DND-41 (cell line): ENCODE results near the gene ARHGAP28.

ENCODE experiments used
- ATAC-seq: fragments of 200-7000 bp; cut with Tn5 transposase; 3 replicates; pipeline ENCODE4 v1.9.1; 2021; ENCODE audit warnings: low read depth; ENCODE audit not compliant: insufficient read depth
- DNase-seq: peaks from one replicate; pipeline ENCODE4 v3.0.0-alpha.2; 2020
- H2AFZ ChIP-seq: 2 replicates; pipeline ENCODE4 v1.6.0; 2012; ENCODE audit warnings: low read depth, low read length
- H3K27ac ChIP-seq: 2 replicates; pipeline ENCODE4 v1.5.1; 2012; ENCODE audit warnings: low read length, inconsistent platforms
- H3K27me3 ChIP-seq: fragments of 200-600 bp; sonication (generic); 2 replicates; pipeline ENCODE4 v1.6.0; 2012; ENCODE audit warnings: low read length, mild to moderate bottlenecking, inconsistent platforms; ENCODE audit not compliant: insufficient read depth, poor library complexity
- H3K36me3 ChIP-seq: 2 replicates; pipeline ENCODE4 v1.5.1; 2012; ENCODE audit warnings: low read length, inconsistent platforms; ENCODE audit not compliant: insufficient read depth
- H3K4me1 ChIP-seq: 2 replicates; pipeline ENCODE4 v1.5.1; 2012; ENCODE audit warnings: mild to moderate bottlenecking, low read length; ENCODE audit not compliant: insufficient read depth
- H3K4me2 ChIP-seq: 2 replicates; pipeline ENCODE4 v1.6.0; 2012; ENCODE audit warnings: mild to moderate bottlenecking, moderate library complexity, low read length, inconsistent platforms; ENCODE audit not compliant: insufficient read depth
- H3K4me3 ChIP-seq, 2 experiments: fragments of 200-600 bp in 1 of 2; shearing (Covaris generic) in 1 of 2; 2 replicates each; pipeline ENCODE4 v1.5.1; 2012 to 2016; ENCODE audit warnings: inconsistent platforms in 2 of 2, low read length in 2 of 2, mild to moderate bottlenecking in 2 of 2, low read depth in 1 of 2, moderate library complexity in 1 of 2
- H3K79me2 ChIP-seq: 2 replicates; pipeline ENCODE4 v1.6.0; 2012; ENCODE audit warnings: low read length, inconsistent platforms; ENCODE audit not compliant: insufficient read depth
- H3K9ac ChIP-seq: 2 replicates; pipeline ENCODE4 v1.6.0; 2012; ENCODE audit warnings: low read depth, mild to moderate bottlenecking, inconsistent platforms, low read length, moderate library complexity
- H3K9me3 ChIP-seq: 2 replicates; pipeline ENCODE4 v1.5.1; 2012; ENCODE audit warnings: low read length, moderate library complexity, mild to moderate bottlenecking, inconsistent platforms; ENCODE audit not compliant: insufficient read depth, severe bottlenecking
- H4K20me1 ChIP-seq: 2 replicates; pipeline ENCODE4 v1.6.0; 2012; ENCODE audit warnings: low read length; ENCODE audit not compliant: insufficient read depth
- CTCF ChIP-seq: IDR thresholded peaks from 2 replicates; pipeline ENCODE4 v1.5.1; 2012; ENCODE audit warnings: borderline replicate concordance, low read length, moderate library complexity, mild to moderate bottlenecking; ENCODE audit not compliant: poor library complexity, severe bottlenecking; ENCODE audit errors: extremely low read depth
- EZH2 ChIP-seq: IDR thresholded peaks from 3 replicates; pipeline ENCODE4 v1.6.1; 2012; ENCODE audit warnings: borderline replicate concordance, low read depth, mild to moderate bottlenecking, moderate library complexity, low read length, inconsistent platforms; ENCODE audit not compliant: severe bottlenecking

ARHGAP28 gene

GRCh38 chr18:6782861-6783260 lies 53.3 kb downstream of the ARHGAP28 start:
- no peak for DNase-seq
- no peaks in the 10 kb centered on the region for H3K4me1 ChIP-seq
- H3K79me2 ChIP-seq = no peaks in the 10 kb centered on the region
- no peak overlapping the region for H2AFZ ChIP-seq
- no peak for ATAC-seq
- H3K4me2 ChIP-seq = no peak overlapping the region
- H4K20me1 ChIP-seq = no peaks in the 10 kb centered on the region
- H3K36me3 ChIP-seq = no peaks in the 10 kb centered on the region
- H3K27ac ChIP-seq = no peak overlapping the region
- no peak overlapping the region for H3K4me3 ChIP-seq
- no peak for TF ChIP-seq EZH2
- no peak for TF ChIP-seq CTCF
- H3K27me3 ChIP-seq = no peaks in the 10 kb centered on the region
- no peaks in the 10 kb centered on the region for H3K9me3 ChIP-seq
- H3K9ac ChIP-seq = no peak overlapping the region

GRCh38 chr18:6784046-6784445 lies 54.5 kb downstream of the ARHGAP28 start:
- Histone ChIP-seq H3K9ac (no peak overlapping the region), H3K4me1 (no peaks in the 10 kb centered on the region), H3K4me3 (no peak overlapping the region), H3K79me2 (no peaks in the 10 kb centered on the region), H2AFZ (no peak overlapping the region), H3K27ac (no peak overlapping the region), H3K4me2 (no peak overlapping the region), H3K36me3 (no peaks in the 10 kb centered on the region), H3K9me3 (no peaks in the 10 kb centered on the region), H4K20me1 (no peaks in the 10 kb centered on the region), H3K27me3 (no peaks in the 10 kb centered on the region)
- DNase-seq = no peak
- TF ChIP-seq EZH2 (no peak), CTCF (no peak)
- ATAC-seq = no peak

GRCh38 chr18:6785001-6785400 lies 55.5 kb downstream of the ARHGAP28 start:
- no peak overlapping the region for H3K4me3 ChIP-seq
- H3K4me1 ChIP-seq = no peaks in the 10 kb centered on the region
- H4K20me1 ChIP-seq = no peaks in the 10 kb centered on the region
- H3K9ac ChIP-seq = no peak overlapping the region
- no peak overlapping the region for H3K27ac ChIP-seq
- H3K36me3 ChIP-seq = no peaks in the 10 kb centered on the region
- DNase-seq = no peak
- TF ChIP-seq CTCF = no peak
- no peak for TF ChIP-seq EZH2
- no peaks in the 10 kb centered on the region for H3K9me3 ChIP-seq
- H2AFZ ChIP-seq = no peak overlapping the region
- H3K4me2 ChIP-seq = no peak overlapping the region
- no peaks in the 10 kb centered on the region for H3K27me3 ChIP-seq
- H3K79me2 ChIP-seq = no peaks in the 10 kb centered on the region
- no peak for ATAC-seq

GRCh38 chr18:6785411-6785810 lies 55.9 kb downstream of the ARHGAP28 start:
- Histone ChIP-seq H3K9me3 (no peaks in the 10 kb centered on the region), H3K4me1 (no peaks in the 10 kb centered on the region), H2AFZ (no peak overlapping the region), H3K27me3 (no peaks in the 10 kb centered on the region), H3K79me2 (no peaks in the 10 kb centered on the region), H3K4me2 (no peak overlapping the region), H3K9ac (no peak overlapping the region), H3K4me3 (no peak overlapping the region), H3K27ac (no peak overlapping the region), H3K36me3 (no peaks in the 10 kb centered on the region), H4K20me1 (no peaks in the 10 kb centered on the region)
- no peak for ATAC-seq
- TF ChIP-seq CTCF (no peak), EZH2 (no peak)
- DNase-seq = no peak
